H9 (cell line): ENCODE measurements around the gene SCNN1G. TPM values are rescaled to one million over a fixed set of nuclear protein-coding genes. Genes with fewer than 3 reads are reported as not detected.

Experiments
- DNase-seq: peaks from one replicate; pipeline ENCODE4 v3.0.0-alpha.2; 2017
- H2AFZ ChIP-seq: one replicate; pipeline ENCODE4 v1.6.1; 2013; ENCODE audit warnings: mild to moderate bottlenecking, low read length, control low read depth, moderate library complexity
- H2AK5ac ChIP-seq: 2 replicates; pipeline ENCODE4 v1.6.1; 2013; ENCODE audit warnings: low read length, control low read depth, mixed read lengths; ENCODE audit not compliant: insufficient read length
- H2BK120ac ChIP-seq: one replicate; pipeline ENCODE4 v1.6.1; 2013; ENCODE audit warnings: low read depth, mild to moderate bottlenecking, low read length, control low read depth, inconsistent platforms; ENCODE audit not compliant: poor library complexity, severe bottlenecking
- H2BK12ac ChIP-seq: 2 replicates; pipeline ENCODE4 v1.6.1; 2013; ENCODE audit warnings: low read length, control low read depth, mixed read lengths, low read depth; ENCODE audit not compliant: insufficient read length
- H2BK15ac ChIP-seq: 2 replicates; pipeline ENCODE4 v1.6.1; 2013; ENCODE audit warnings: low read depth, low read length, control low read depth
- H2BK20ac ChIP-seq: one replicate; pipeline ENCODE4 v1.6.1; 2013; ENCODE audit warnings: low read depth, mild to moderate bottlenecking, low read length, control low read depth, inconsistent platforms; ENCODE audit not compliant: poor library complexity, severe bottlenecking
- H2BK5ac ChIP-seq: 2 replicates; pipeline ENCODE4 v1.6.1; 2013; ENCODE audit warnings: low read length, control low read depth, mixed read lengths; ENCODE audit not compliant: insufficient read length
- H3K14ac ChIP-seq: 2 replicates; pipeline ENCODE4 v1.6.1; 2013; ENCODE audit warnings: low read length, control low read depth; ENCODE audit not compliant: insufficient read depth
- H3K18ac ChIP-seq: 2 replicates; pipeline ENCODE4 v1.6.1; 2013; ENCODE audit warnings: low read depth, mild to moderate bottlenecking, mixed read lengths, low read length, control low read depth; ENCODE audit not compliant: insufficient read length
- H3K23ac ChIP-seq: 2 replicates; pipeline ENCODE4 v1.6.1; 2013; ENCODE audit warnings: low read length, control low read depth, mixed read lengths, low read depth; ENCODE audit not compliant: insufficient read length
- H3K23me2 ChIP-seq: 2 replicates; pipeline ENCODE4 v1.6.1; 2013; ENCODE audit warnings: low read depth, mild to moderate bottlenecking, mixed read lengths, low read length, control low read depth; ENCODE audit not compliant: insufficient read length, poor library complexity, severe bottlenecking
- H3K27ac ChIP-seq: 2 replicates; pipeline ENCODE4 v1.5.1; 2013; ENCODE audit warnings: low read length, control low read depth, mixed read lengths, low read depth; ENCODE audit not compliant: insufficient read length
- H3K27me3 ChIP-seq: 2 replicates; pipeline ENCODE4 v1.6.1; 2013; ENCODE audit warnings: low read length, control low read depth, inconsistent platforms; ENCODE audit not compliant: insufficient read depth
- H3K4ac ChIP-seq: 2 replicates; pipeline ENCODE4 v1.6.1; 2013; ENCODE audit warnings: low read depth, mild to moderate bottlenecking, control low read depth, inconsistent platforms, low read length, moderate library complexity
- H3K4me1 ChIP-seq: 2 replicates; pipeline ENCODE4 v1.6.1; 2013; ENCODE audit warnings: low read length, control low read depth, inconsistent platforms; ENCODE audit not compliant: insufficient read depth
- H3K4me2 ChIP-seq: 2 replicates; pipeline ENCODE4 v1.6.1; 2013; ENCODE audit warnings: low read length, control low read depth, mixed read lengths; ENCODE audit not compliant: insufficient read length, insufficient read depth
- H3K56ac ChIP-seq: 2 replicates; pipeline ENCODE4 v1.6.1; 2013; ENCODE audit warnings: low read depth, mild to moderate bottlenecking, mixed read lengths, low read length, control low read depth; ENCODE audit not compliant: insufficient read length
- H3K79me1 ChIP-seq: 2 replicates; pipeline ENCODE4 v1.6.1; 2013; ENCODE audit warnings: low read depth, mild to moderate bottlenecking, moderate library complexity, low read length, control low read depth, inconsistent platforms; ENCODE audit not compliant: insufficient read depth, poor library complexity, severe bottlenecking
- H3K79me2 ChIP-seq: 2 replicates; pipeline ENCODE4 v1.6.1; 2013; ENCODE audit warnings: low read length, control low read depth, inconsistent platforms; ENCODE audit not compliant: insufficient read depth
- H3K9ac ChIP-seq: 2 replicates; pipeline ENCODE4 v1.6.1; 2013; ENCODE audit warnings: low read length, control low read depth, mixed read lengths; ENCODE audit not compliant: insufficient read length; ENCODE audit errors: extremely low read depth
- H3K9me3 ChIP-seq: one replicate; pipeline ENCODE4 v1.6.1; 2013; ENCODE audit warnings: low read depth, low read length, inconsistent platforms; ENCODE audit not compliant: control insufficient read depth
- H3T11ph ChIP-seq: one replicate; pipeline ENCODE4 v1.6.1; 2013; ENCODE audit warnings: mild to moderate bottlenecking, low read length, control low read depth, inconsistent platforms
- H4K20me1 ChIP-seq: one replicate; pipeline ENCODE4 v1.6.1; 2013; ENCODE audit not compliant: control insufficient read depth, insufficient read length, insufficient read depth
- H4K5ac ChIP-seq: 2 replicates; pipeline ENCODE4 v1.6.1; 2013; ENCODE audit warnings: low read depth, mild to moderate bottlenecking, mixed read lengths, low read length, control low read depth; ENCODE audit not compliant: insufficient read length
- H4K8ac ChIP-seq: replicated peaks from 2 replicates; pipeline ENCODE4 v1.6.1; 2013; ENCODE audit warnings: low read length, control low read depth, mixed read lengths, low read depth; ENCODE audit not compliant: insufficient read length
- H4K91ac ChIP-seq: 2 replicates; pipeline ENCODE4 v1.6.1; 2013; ENCODE audit warnings: low read depth, mild to moderate bottlenecking, moderate library complexity, mixed read lengths, low read length, control low read depth; ENCODE audit not compliant: insufficient read length
- H3K27ac Mint-ChIP-seq, 3 experiments: 2 replicates in 2 of 3; 3 replicates in 1 of 3; pipeline ENCODE4 v1.8.0; 2020 to 2021; ENCODE audit warnings: mixed read lengths in 3 of 3, mild to moderate bottlenecking in 1 of 3, moderate library complexity in 1 of 3
- H3K27me3 Mint-ChIP-seq: 2 replicates; pipeline ENCODE4 v1.8.0; 2021; ENCODE audit warnings: low read depth, mild to moderate bottlenecking, moderate library complexity, mixed read lengths
- H3K36me3 Mint-ChIP-seq, 3 experiments: 2 replicates in 2 of 3; 3 replicates in 1 of 3; pipeline ENCODE4 v1.8.0; 2020 to 2021; ENCODE audit warnings: low read depth in 3 of 3, mixed read lengths in 3 of 3; ENCODE audit not compliant: insufficient read depth in 1 of 3
- H3K4me1 Mint-ChIP-seq, 2 experiments: 2 replicates each; pipeline ENCODE4 v1.8.0; 2020; ENCODE audit warnings: mixed read lengths in 2 of 2
- H3K4me3 Mint-ChIP-seq, 2 experiments: 2 replicates in 1 of 2; 3 replicates in 1 of 2; pipeline ENCODE4 v1.8.0; 2020 to 2021; ENCODE audit warnings: mild to moderate bottlenecking in 2 of 2, mixed read lengths in 2 of 2, moderate library complexity in 1 of 2
- H3K9me3 Mint-ChIP-seq, 2 experiments: 2 replicates in 1 of 2; 3 replicates in 1 of 2; pipeline ENCODE4 v1.8.0; 2020; ENCODE audit warnings: mild to moderate bottlenecking in 2 of 2, mixed read lengths in 2 of 2, moderate library complexity in 1 of 2
- CTCF ChIP-seq: fragments of 200-600 bp; sonication (generic); conservative IDR thresholded peaks from 3 replicates; pipeline ENCODE4 v1.8.0; 2021; ENCODE audit warnings: antibody characterized with exemption, mild to moderate bottlenecking
- total RNA-seq: library from RNA; stranded (reverse); gene quantifications from 2 replicates; pipeline ENCODE4 v1.2.1, GENCODE V29; 2021

Gene SCNN1G
- total RNA-seq, 1 experiment from 2014 or later = 0.74 TPM

GRCh38 chr16:23225634-23226033 lies 43.1 kb downstream of the SCNN1G start:
- H2BK5ac ChIP-seq = no peak overlapping the region
- no peak overlapping the region for H2BK15ac ChIP-seq
- peaks cover 0 to 2% (median 0%) of the 10 kb centered on the region in 3 experiments; a peak in 1 of 7 replicates for H3K36me3 Mint-ChIP-seq
- H3K27me3 Mint-ChIP-seq = peaks cover 1% of the 10 kb centered on the region; the same call in 1 of the 2 replicates
- no peak overlapping the region for H2BK20ac ChIP-seq
- H3K4me1 Mint-ChIP-seq = peaks cover 14 to 24% of the 10 kb centered on the region in 2 experiments
- peaks cover 0 to 2% of the 10 kb centered on the region in 2 experiments; a peak in 1 of 5 replicates for H3K9me3 Mint-ChIP-seq
- no peak overlapping the region for H3T11ph ChIP-seq
- H4K5ac ChIP-seq = no peak overlapping the region
- no peak overlapping the region for H2AFZ ChIP-seq
- H4K91ac ChIP-seq = no peak overlapping the region
- no peak overlapping the region for H4K8ac ChIP-seq
- H3K27ac Mint-ChIP-seq = no peak overlapping the region
- H3K4me1 ChIP-seq = peaks cover 6% of the 10 kb centered on the region; the same call in 1 of the 2 replicates
- H3K23ac ChIP-seq = no peak overlapping the region
- H2AK5ac ChIP-seq = no peak overlapping the region
- no peaks in the 10 kb centered on the region for H3K79me1 ChIP-seq
- no peaks in the 10 kb centered on the region for H3K23me2 ChIP-seq
- H3K4me3 Mint-ChIP-seq = no peak overlapping the region
- no peak for TF ChIP-seq CTCF
- H3K27me3 ChIP-seq = no peaks in the 10 kb centered on the region
- no peak overlapping the region for H3K27ac ChIP-seq
- no peak overlapping the region for H2BK12ac ChIP-seq
- no peak overlapping the region for H3K9ac ChIP-seq
- no peak overlapping the region for H3K56ac ChIP-seq
- no peaks in the 10 kb centered on the region for H3K9me3 ChIP-seq
- H3K4ac ChIP-seq = no peak overlapping the region
- H3K18ac ChIP-seq = no peak overlapping the region
- DNase-seq = no peak
- no peak overlapping the region for H2BK120ac ChIP-seq
- H3K79me2 ChIP-seq = no peaks in the 10 kb centered on the region
- no peak overlapping the region for H3K4me2 ChIP-seq
- no peak overlapping the region for H3K14ac ChIP-seq
- H4K20me1 ChIP-seq = no peaks in the 10 kb centered on the region
